Calu3 (cell line): Measurements from ENCODE around the gene PIEZO1. TPM values are rescaled to one million over a fixed set of nuclear protein-coding genes. Genes with fewer than 3 reads are reported as not detected.
A peak's percentile ranks its signal among the peaks of the same experiment; 100 is the strongest.

Source experiments
- BruUV-seq: library from RNA; stranded (reverse); fragments of 400-500 nt; replicated peaks from 2 replicates; lab custom pipeline; 2021; lab: Mats Ljungman, UMichigan
- CTCF ChIA-PET: fragments of 300-600 bp; sonication (Branson Sonifier 250); formaldehyde crosslinking; loops from one replicate; lab custom pipeline; 2022; ENCODE audit warnings: antibody characterized with exemption; lab: Charles Lee
- DNase-seq: peaks from one replicate; pipeline ENCODE4 v3.0.0; 2022
- H3K27ac Mint-ChIP-seq: one replicate; pipeline ENCODE4 v1.8.0; 2022; ENCODE audit warnings: mixed read lengths; ENCODE audit not compliant: unreplicated experiment
- H3K27me3 Mint-ChIP-seq: one replicate; pipeline ENCODE4 v1.8.0; 2022; ENCODE audit warnings: mixed read lengths; ENCODE audit not compliant: unreplicated experiment
- H3K36me3 Mint-ChIP-seq: one replicate; pipeline ENCODE4 v1.8.0; 2022; ENCODE audit warnings: mild to moderate bottlenecking, moderate library complexity, mixed read lengths; ENCODE audit not compliant: insufficient read depth, unreplicated experiment
- H3K4me1 Mint-ChIP-seq: one replicate; pipeline ENCODE4 v1.8.0; 2022; ENCODE audit warnings: mild to moderate bottlenecking, low read depth, mixed read lengths; ENCODE audit not compliant: unreplicated experiment
- H3K4me3 Mint-ChIP-seq: one replicate; pipeline ENCODE4 v1.8.0; 2022; ENCODE audit warnings: mild to moderate bottlenecking, low read depth, moderate library complexity, mixed read lengths; ENCODE audit not compliant: unreplicated experiment
- H3K9me3 Mint-ChIP-seq: one replicate; pipeline ENCODE4 v1.8.0; 2022; ENCODE audit warnings: low read depth, mixed read lengths; ENCODE audit not compliant: unreplicated experiment
- CTCF ChIP-seq: fragments of 200-600 bp; IDR thresholded peaks from one replicate; pipeline ENCODE4 v1.8.0; 2022; ENCODE audit warnings: antibody characterized with exemption; ENCODE audit not compliant: unreplicated experiment
- intact Hi-C: fragments of 100-400 bp; cut with micrococcal nuclease; formaldehyde crosslinking; loops from one replicate; pipeline ENCODE4 v1.10.0; 2022; ENCODE audit not compliant: unreplicated experiment
- total RNA-seq: library from RNA; stranded (reverse); gene quantifications from 2 replicates; pipeline ENCODE4 v1.2.3, GENCODE V29; 2022

PIEZO1 gene
- total RNA-seq, 1 experiment from 2014 or later: 199 TPM

- peaks cover 18% of the 10 kb centered on the region for H3K4me1 Mint-ChIP-seq
- peaks cover 22% of the 10 kb centered on the region for H3K36me3 Mint-ChIP-seq
- H3K9me3 Mint-ChIP-seq: no peaks in the 10 kb centered on the region
- no peak for TF ChIP-seq CTCF
- H3K4me3 Mint-ChIP-seq: peak overlapping the region; percentile 76
- CTCF ChIA-PET: interaction anchor here (1.3 kb wide), 1 partner anchor 14 kb away, joined by 3 read pairs; no protein-coding TSS in a partner anchor
- peaks cover 68% of the 10 kb centered on the region for H3K27me3 Mint-ChIP-seq
- BruUV-seq: no TSS peak
- intact Hi-C loops: no loop called here
- H3K27ac Mint-ChIP-seq: no peak overlapping the region
- no peak for DNase-seq
Measured at GRCh38 chr16:88686062-88686438, 99.0 kb downstream of the PIEZO1 start.

GRCh38 chr16:88685156-88686061 is 99.6 kb downstream of the PIEZO1 start:
- CTCF ChIA-PET: interaction anchor here (1.3 kb wide), 1 partner anchor 13 kb away, joined by 3 read pairs; no protein-coding TSS in a partner anchor
- no TSS peak for BruUV-seq
- intact Hi-C loops: no loop called here
- DNase-seq: peak; percentile 68
- H3K27ac Mint-ChIP-seq: no peak overlapping the region
- peak overlapping the region; percentile 76 for H3K4me3 Mint-ChIP-seq
- H3K4me1 Mint-ChIP-seq: peaks cover 21% of the 10 kb centered on the region
- peaks cover 66% of the 10 kb centered on the region for H3K27me3 Mint-ChIP-seq
- TF ChIP-seq CTCF: peak; percentile 76
- peaks cover 25% of the 10 kb centered on the region for H3K36me3 Mint-ChIP-seq
- H3K9me3 Mint-ChIP-seq: no peaks in the 10 kb centered on the region

GRCh38 chr16:88684569-88685155 is 100.4 kb downstream of the PIEZO1 start:
- no peak for DNase-seq
- Mint-ChIP-seq H3K4me3 (peak overlapping the region; percentile 76), H3K4me1 (peaks cover 21% of the 10 kb centered on the region), H3K36me3 (peaks cover 25% of the 10 kb centered on the region), H3K27ac (no peak overlapping the region), H3K27me3 (peaks cover 61% of the 10 kb centered on the region), H3K9me3 (no peaks in the 10 kb centered on the region)
- CTCF ChIA-PET: interaction anchor here (1.3 kb wide), 1 partner anchor 13 kb away, joined by 3 read pairs; no protein-coding TSS in a partner anchor
- no TSS peak for BruUV-seq
- intact Hi-C loops: no loop called here
- TF ChIP-seq CTCF: no peak

GRCh38 chr16:88681709-88682451 is 103.1 kb downstream of the PIEZO1 start:
- Mint-ChIP-seq H3K36me3 (peaks cover 20% of the 10 kb centered on the region), H3K4me1 (peaks cover 7% of the 10 kb centered on the region), H3K27me3 (peaks cover 45% of the 10 kb centered on the region), H3K27ac (no peak overlapping the region), H3K4me3 (peak overlapping the region; percentile 60), H3K9me3 (no peaks in the 10 kb centered on the region)
- no peak for DNase-seq
- no TSS peak for BruUV-seq
- intact Hi-C loops: no loop called here
- CTCF ChIA-PET: interaction anchor here (1.3 kb wide), 1 partner anchor 42 kb away, joined by 4 read pairs; no protein-coding TSS in a partner anchor
- no peak for TF ChIP-seq CTCF
